HG03139 (cell line): Measurements from ENCODE around the gene TERB1.
"Not testable (repeated sequence)": the region's sequence is repeated elsewhere in the genome, so short reads cannot be mapped to it uniquely, and the experiment has no call there.

Experiments
- ATAC-seq: cut with Tn5 transposase; IDR thresholded peaks from one replicate; pipeline ENCODE4 v1.9.1; 2021; ENCODE audit not compliant: unreplicated experiment

Gene TERB1

DNA sequence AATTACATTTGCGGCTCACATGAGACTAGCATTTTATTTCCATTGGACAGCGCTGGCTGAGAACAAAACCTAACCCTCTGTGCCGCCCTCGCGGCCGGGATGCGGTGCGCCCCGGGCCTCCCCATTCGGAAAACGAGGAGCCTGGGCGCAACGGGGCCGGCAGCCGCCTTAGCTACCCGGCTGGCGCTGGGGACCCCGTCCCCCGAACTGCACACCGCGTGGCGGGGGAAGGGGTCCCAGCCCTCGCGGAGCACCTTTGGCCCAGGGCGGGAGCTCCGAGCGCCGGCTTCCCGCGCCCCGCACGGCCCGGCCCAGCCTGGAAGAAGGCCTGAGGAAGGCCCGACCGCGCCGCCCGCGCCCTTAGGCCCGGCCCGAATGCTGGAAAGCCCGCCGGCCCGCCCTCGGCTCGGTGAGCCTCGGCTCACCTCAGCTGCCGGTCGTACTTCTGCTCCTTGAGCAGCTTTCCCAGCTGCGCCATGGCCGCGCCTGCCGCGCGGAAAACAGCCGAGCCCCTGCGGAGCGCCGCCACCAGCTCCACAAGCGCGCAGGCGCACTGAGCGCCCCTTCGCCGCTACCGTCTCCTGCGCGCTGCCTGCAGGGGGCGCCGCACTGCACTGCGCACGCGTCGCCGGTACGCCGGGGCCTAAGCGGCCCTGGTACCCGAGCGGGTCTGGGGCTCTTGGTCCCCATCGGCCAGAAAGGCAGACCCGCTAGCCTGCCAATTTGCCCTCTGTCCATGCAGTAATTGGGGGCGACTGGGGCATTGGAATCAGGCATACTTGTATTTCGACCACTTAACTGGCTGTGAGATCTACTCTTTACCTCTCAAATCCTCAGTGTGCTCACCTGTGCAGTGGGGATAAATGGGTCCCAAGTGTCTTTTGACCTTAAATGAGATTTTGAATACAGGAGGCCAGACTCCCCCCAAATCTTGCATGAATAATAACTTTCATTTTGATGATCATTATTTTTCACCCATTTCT, 29.3 kb upstream of the TERB1 start, which contains the start of gene NAE1:
TSS of gene NAE1 (minus strand) at position 555 of the 983 bp plus-strand sequence. CDS start at position 478, 77 bp downstream.
- ATAC-seq: peak; percentile 88

- ATAC-seq: no peak
These were observed 22.6 kb upstream of the TERB1 start for GRCh38 chr16:66824006-66824405.

GRCh38 chr16:66814734-66815133, 13.3 kb upstream of the TERB1 start:
- ATAC-seq: no peak

DNA sequence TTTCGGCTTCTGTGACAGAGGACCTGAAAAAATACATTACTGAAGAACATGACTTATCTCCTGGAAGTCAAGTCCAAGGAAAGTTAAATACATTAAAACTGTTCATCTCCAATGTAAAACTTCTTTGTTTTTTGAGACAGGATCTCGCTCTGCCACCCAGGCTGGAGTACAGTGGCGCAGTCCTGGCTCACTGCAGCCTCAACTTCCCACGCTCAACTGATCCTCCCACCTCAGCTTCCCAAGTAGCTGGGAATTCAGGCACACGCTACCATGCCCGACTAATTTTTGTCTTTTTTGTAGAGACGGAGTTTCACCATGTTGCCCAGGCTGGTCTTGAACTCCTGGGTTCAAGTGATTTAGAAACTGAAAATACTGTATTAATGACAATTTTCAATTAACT, 9.7 kb upstream of the TERB1 start:
- no peak for ATAC-seq

DNA sequence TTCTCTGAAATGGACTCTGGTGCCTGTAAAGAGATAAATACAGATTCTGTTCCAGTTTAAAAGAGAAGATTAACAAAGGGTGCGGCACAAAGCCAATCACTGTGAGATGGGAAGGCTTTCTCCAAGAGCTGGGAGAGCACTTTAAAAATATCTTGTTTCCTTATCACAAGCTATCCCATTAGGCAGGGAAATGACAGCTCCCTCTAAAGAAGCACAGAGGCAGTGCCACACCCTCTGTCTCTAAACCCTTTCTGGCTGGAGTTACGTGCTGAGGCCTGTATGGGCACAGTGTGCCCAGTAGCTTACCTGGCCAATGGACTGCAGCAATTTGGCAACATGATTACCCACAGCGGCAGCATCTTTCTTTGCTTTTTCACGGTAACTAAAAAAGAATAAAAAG, 9.0 kb upstream of the TERB1 start:
- ATAC-seq: no peak

GRCh38 chr16:66809765-66810164, 8.4 kb upstream of the TERB1 start:
- ATAC-seq: no peak

GRCh38 chr16:66802159-66802558, 775 bp upstream of the TERB1 start:
- no peak for ATAC-seq

DNA sequence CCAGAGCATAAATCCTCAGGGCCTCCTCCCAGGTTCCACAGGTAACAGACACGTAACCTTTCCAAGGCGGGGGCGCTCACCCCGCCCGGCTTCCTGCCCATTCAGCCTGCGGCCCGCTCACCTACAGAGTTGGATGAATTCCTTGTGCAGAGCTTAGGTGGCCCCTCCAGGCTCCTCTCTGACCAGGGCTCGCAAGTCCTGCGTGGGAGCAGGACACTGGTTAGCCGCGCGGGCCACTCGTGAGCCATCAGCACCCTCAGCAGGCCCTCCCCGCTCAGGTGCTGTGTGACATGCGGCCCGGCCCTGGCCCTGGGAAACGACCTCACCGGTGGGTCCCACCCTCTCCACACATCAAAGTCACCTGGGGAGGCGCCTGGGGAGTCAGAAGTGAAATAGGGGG, 528 bp downstream of the TERB1 start:
- no peak for ATAC-seq

GRCh38 chr16:66798161-66798560, 3.2 kb downstream of the TERB1 start:
- ATAC-seq: no peak

DNA sequence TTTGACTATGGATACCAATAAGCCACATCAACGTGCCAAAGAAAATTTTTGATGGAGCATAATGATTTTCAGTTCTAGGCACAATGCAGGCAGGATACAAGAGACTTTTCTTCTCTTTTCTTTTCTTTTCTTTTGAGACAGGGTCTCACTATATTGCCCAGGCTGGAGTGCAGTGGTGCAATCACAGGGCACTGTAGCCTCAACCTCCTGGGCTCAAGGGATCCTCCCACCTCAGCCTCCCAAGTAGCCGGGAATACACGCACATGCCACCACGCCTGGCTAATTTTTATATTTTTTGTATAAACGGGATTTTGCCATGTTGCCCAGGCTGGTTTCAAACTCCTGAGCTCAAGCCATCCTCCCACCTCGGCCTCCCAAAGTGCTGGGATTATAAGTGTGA, 7.4 kb downstream of the TERB1 start:
- not testable (repeated sequence) for ATAC-seq

GRCh38 chr16:66790130-66790733, 11.2 kb downstream of the TERB1 start:
- no peak for ATAC-seq

- no peak for ATAC-seq
These were observed 14.0 kb downstream of the TERB1 start for GRCh38 chr16:66787427-66787826.

DNA sequence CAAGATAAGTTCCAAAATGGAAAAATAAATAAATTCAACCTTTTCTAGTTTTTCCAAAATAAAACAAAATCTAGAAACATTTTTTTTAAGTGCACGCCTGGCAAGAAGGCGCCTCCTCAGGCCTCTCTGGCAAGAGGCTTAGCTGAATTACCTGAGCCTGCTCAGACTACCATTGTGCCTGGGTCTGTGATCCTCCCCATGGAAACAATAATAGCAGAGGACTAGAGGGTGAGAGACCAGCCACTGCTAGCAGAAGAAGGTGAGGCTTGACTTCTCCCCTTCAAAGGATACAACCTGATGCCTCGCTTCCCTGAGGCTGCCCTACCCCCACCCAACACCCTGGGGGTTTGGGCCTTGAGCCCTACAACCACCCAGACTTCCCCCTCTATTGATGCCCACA, 14.8 kb downstream of the TERB1 start:
- ATAC-seq: no peak

- no peak for ATAC-seq
These were observed 24.9 kb downstream of the TERB1 start for GRCh38 chr16:66776457-66776856.

DNA sequence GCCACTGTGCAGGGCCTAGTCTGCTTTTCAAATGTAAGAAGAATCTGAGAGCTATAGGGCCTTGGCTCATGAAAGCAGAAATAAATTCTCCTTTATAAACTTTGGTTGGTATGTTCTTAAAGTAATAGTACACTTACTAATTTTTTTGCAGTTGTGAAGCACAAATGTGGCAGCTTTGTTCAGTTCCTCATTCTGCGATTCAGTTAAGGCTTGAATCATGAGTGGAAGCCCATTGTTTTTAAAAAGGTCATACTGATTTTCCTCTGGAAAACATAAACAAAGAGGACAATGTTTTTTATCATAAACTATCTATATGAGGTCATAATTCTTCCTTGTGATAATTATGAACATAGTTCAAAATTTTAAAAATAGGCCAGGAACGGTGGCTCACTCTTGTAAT, 26.4 kb downstream of the TERB1 start:
- no peak for ATAC-seq

- no peak for ATAC-seq
These were observed 43.3 kb downstream of the TERB1 start for GRCh38 chr16:66758086-66758485.

DNA sequence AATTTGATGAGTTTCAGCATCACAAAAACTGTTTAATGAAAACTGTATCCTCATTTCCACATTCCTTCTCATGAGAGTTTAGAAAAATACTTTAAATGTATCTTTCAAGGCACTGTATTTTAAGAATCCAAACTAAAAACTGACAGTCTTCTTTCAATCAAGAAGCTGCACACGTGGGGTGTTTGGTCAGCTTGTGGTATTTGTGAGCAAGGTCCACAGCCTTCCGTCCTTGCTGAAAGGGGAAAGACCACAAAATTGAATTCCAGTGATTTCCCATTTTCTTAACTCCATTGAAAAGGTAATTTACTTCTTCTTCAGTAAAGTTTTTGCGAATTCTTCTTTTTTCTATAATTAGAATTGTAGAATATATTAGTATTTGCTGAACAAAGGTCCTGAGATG, 46.6 kb downstream of the TERB1 start:
- no peak for ATAC-seq

DNA sequence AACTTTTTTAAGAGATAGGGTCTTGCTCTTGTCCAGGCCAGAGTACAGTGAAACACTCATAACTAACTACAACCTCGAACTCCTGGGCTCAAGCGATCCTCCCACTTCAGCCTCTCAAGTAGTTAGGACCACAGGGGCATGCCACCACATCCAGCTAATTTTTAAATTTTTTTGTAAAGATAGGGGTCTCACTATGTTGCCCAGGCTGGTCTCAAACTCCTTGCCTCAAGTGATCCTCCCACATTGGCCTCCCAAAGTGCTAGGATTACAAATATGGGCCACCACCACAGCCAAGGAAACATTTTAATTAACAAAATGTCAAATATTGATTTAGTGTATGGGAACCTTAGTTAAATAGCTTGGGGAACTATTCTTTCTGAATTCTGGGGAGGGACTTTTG, 47.2 kb downstream of the TERB1 start:
- no peak for ATAC-seq

GRCh38 chr16:66752958-66753357, 48.4 kb downstream of the TERB1 start:
- no peak for ATAC-seq

DNA sequence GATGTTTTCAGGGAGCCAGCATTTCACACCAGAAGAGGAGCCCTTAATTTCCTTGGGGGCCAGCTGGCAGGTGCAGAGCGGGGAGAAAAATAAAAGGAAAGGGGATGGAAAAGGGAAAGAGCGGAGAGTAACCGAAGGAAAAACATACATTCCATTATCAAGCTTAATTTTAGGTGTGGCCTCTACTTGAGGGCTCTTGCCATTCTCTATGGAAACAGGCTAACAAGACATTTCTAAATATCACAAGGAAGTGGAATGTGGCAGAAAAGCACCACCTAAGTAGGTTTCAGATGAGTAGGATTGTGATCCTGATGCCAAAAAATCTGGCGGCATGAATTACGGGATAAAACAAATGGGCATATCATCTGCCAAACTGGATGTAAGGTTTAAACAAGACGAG, 49.0 kb downstream of the TERB1 start:
- no peak for ATAC-seq

DNA sequence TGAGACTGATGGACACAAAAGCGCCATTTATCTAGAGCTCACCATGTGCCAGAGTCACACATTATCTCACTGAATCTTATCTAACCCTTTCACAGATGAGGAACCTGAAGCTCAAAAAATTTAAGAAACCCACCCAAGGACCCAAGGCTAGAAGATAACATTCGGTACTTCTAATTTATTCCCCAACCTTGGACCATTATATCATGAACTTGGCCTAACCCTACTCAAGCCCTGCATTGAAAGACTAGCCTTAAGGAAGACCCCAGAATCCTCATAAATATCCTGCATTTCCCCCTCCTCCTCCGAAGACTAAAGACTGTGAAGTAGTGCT, 49.4 kb downstream of the TERB1 start:
- ATAC-seq: no peak

GRCh38 chr16:66751303-66751991, 49.9 kb downstream of the TERB1 start, which contains the start of gene DYNC1LI2:
Gene DYNC1LI2, minus strand, starts transcription at chr16:66751609. Its CDS starts 18 bp downstream, at chr16:66751591.
- ATAC-seq: peak; percentile 86
